ENCODE results near the gene DGKQ. TPM values are rescaled to one million over a fixed set of nuclear protein-coding genes. Genes with fewer than 3 reads are reported as not detected.

Gene DGKQ
- total and polyA plus RNA-seq, 7 donors = 2.2 to 3.9 (median 2.8) TPM

GRCh38 chr4:965048-965765, 8.2 kb downstream of the DGKQ start:
- Histone ChIP-seq H3K4me3 (no peak overlapping the region), H3K36me3 (ENCODE audit: insufficient read depth in 1 of 2, low read depth in 1 of 2) (peaks cover 2 to 32% of the 10 kb centered on the region in 2 donors), H3K4me1 (no peaks in the 10 kb centered on the region), H3K9me3 (no peaks in the 10 kb centered on the region), H3K27ac (no peak overlapping the region), H3K27me3 (ENCODE audit: insufficient read depth in 3 of 3, low read length in 2 of 3) (peaks cover 0 to 8% (median 0%) of the 10 kb centered on the region in 3 donors)
- peak in 1 of 2 donors; percentile 32 for DNase-seq
- intact Hi-C loops (cut with DNase I) = no loop called here
- no peak for TF ChIP-seq CTCF (IDR thresholded peaks at IDR 0.05)
- WGBS, 3 donors = 92 to 96% (median 93%) methylated on average over 23 to 26 of the region's 26 CpGs
- ATAC-seq = no peak

GRCh38 chr4:964346-965025, 8.9 kb downstream of the DGKQ start:
- peak in 1 of 2 donors; percentile 39 for DNase-seq
- WGBS, 3 donors = 86 to 88% (median 87%) methylated on average over 20 to 23 of the region's 23 CpGs
- Histone ChIP-seq H3K36me3 (ENCODE audit: insufficient read depth in 1 of 2, low read depth in 1 of 2) (peaks cover 2 to 32% of the 10 kb centered on the region in 2 donors), H3K27ac (no peak overlapping the region), H3K4me3 (no peak overlapping the region), H3K9me3 (no peaks in the 10 kb centered on the region), H3K27me3 (ENCODE audit: insufficient read depth in 3 of 3, low read length in 2 of 3) (peaks cover 0 to 8% (median 0%) of the 10 kb centered on the region in 3 donors), H3K4me1 (no peaks in the 10 kb centered on the region)
- ATAC-seq = no peak
- no peak for TF ChIP-seq CTCF (IDR thresholded peaks at IDR 0.05)
- intact Hi-C loops (cut with DNase I) = no loop called here

DNA sequence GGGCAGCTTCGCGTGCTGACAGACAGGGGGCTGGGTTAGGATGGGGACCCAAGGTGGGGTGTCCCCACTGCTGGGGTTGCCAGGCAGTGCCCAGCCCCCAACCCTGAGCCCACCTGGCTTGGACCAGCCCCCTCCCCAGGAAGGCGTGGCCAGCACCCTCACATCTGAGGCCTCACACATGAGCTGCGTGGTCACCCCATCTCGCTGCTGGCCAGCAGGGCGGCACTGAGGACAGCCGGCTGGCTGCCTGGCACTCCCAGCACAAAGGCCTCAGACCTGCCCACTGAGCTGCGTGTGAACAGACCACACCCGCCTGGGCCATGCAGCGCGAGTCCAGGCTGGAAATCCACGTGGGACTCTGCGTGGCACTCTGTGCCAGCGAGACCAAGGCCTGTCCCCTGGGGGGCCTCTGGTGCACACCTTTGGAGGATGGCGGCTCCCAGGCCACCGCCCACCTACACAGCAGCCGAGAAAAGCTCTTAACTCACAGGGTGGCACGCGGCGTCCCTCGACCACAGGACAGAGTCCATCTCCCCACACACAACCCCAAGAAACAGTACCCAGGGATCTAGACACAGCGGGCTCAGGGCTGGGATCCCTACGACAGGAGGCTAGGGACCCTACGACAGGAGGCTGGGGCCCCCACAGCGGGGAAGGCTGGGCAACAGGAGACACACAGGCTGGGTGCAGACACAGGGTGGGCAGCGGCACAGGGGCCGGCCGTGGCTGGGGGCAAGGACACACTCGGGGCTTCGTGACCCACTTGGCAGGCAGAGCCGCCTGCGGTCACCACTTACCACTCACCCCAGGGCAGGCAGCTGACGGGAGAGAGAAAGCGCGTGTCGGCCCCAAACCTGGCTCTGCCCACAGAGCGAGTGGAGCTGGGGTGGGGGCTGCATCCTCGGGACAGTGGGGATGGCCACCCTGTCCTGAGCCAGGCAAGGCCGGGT, 9.8 kb downstream of the DGKQ start:
- DNase-seq (no peak), ATAC-seq (no peak)
- WGBS, 3 donors = 93 to 94% (median 94%) methylated on average over 37 to 39 of the region's 39 CpGs
- no peak overlapping the region for H3K4me3 ChIP-seq
- peaks cover 0 to 4% (median 0%) of the 10 kb centered on the region in 3 donors for H3K27me3 ChIP-seq (ENCODE audit: insufficient read depth in 3 of 3, low read length in 2 of 3)
- no peak overlapping the region for H3K27ac ChIP-seq
- intact Hi-C loops (cut with DNase I) = no loop called here
- TF ChIP-seq CTCF (IDR thresholded peaks at IDR 0.05) = no peak
- H3K36me3 ChIP-seq (ENCODE audit: insufficient read depth in 1 of 2, low read depth in 1 of 2) = peaks cover 2 to 37% of the 10 kb centered on the region in 2 donors
- H3K9me3 ChIP-seq = no peaks in the 10 kb centered on the region
- no peaks in the 10 kb centered on the region for H3K4me1 ChIP-seq

DNA sequence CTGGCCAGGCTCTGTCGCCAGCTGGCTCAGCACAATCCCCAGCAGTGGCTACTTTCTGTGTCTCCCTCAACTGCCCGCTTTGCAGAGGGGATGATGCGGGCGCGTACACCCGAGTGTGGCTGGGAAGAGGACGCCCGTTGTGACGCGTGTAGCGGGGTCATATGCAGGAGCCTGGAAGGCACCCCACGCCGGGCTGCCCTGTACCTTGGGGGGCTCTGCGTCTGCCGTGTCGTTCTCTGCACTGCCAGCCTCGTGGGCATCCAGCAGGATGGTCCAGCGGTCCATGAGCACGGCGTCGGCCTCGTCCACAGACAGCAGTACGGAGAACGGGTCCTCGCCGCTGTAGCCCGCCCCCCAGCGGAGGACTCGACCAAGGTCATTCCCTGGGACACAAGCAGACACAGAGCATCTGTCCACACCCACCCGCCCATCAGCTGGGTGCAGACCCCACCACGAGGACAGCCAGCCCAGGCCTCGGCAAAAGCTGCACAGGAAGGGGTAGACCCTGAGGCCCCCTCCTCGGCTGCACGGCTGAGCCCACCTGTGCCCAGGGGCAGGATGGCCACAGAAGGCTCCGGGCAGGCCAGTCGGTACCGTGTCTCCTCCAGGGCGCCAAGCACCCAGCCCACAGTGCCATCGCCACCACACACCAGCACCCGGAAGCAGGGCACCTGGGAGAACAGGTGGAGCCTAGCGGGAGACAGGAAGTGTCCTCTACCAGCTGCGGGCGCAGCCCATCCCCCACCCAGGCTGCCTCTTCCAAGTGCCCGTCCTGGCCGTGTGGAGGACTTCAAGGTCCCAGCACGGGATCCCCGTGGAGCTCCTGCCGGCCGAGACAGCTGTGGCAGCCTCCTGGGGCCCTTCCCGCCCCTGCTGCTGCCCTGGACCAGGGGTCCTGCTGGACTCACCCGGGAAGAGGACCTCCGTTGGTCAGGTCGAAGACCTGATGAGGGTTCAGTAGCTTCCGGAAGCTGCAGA, 10.8 kb downstream of the DGKQ start:
- Histone ChIP-seq H3K27me3 (ENCODE audit: insufficient read depth in 3 of 3, low read length in 2 of 3) (no peaks in the 10 kb centered on the region), H3K4me1 (no peaks in the 10 kb centered on the region), H3K9me3 (no peaks in the 10 kb centered on the region), H3K36me3 (ENCODE audit: insufficient read depth in 1 of 2, low read depth in 1 of 2) (peaks cover 2 to 47% of the 10 kb centered on the region in 2 donors), H3K27ac (no peak overlapping the region), H3K4me3 (no peak overlapping the region)
- 88 to 92% (median 90%) methylated on average over 47 to 54 of the region's 54 CpGs for WGBS, 3 donors
- DNase-seq (peak in 1 of 2 donors; percentile 49), ATAC-seq (no peak)
- intact Hi-C loops (cut with DNase I) = no loop called here
- no peak for TF ChIP-seq CTCF (IDR thresholded peaks at IDR 0.05)
